ENCODE measurements around the gene IFNA4. TPM values are rescaled to one million over a fixed set of nuclear protein-coding genes. Genes with fewer than 3 reads are reported as not detected.
"Not testable (repeated sequence)": the region's sequence is repeated elsewhere in the genome, so short reads cannot be mapped to it uniquely, and the experiment has no call there.

The IFNA4 gene
- not detected in 2 replicates for total RNA-seq (2014; rRNA removed; shearing (Covaris generic))

GRCh38 chr9:21187487-21187886 lies at the start of gene IFNA4:
Gene IFNA4 (minus strand): TSS chr9:21187587. CDS start chr9:21187531, 56 bp downstream.
- DNase-seq (ENCODE audit: low read depth) = not testable (repeated sequence)

- DNase-seq (ENCODE audit: low read depth) = not testable (repeated sequence)
Measured at GRCh38 chr9:21236360-21236714, 49.0 kb upstream of the IFNA4 start.

- DNase-seq (ENCODE audit: low read depth) = peak; percentile 45
Measured at GRCh38 chr9:21235468-21236359, 48.3 kb upstream of the IFNA4 start.

GRCh38 chr9:21234153-21234687 lies 46.8 kb upstream of the IFNA4 start:
- no peak for DNase-seq (ENCODE audit: low read depth)

GRCh38 chr9:21233258-21233657 lies 45.9 kb upstream of the IFNA4 start:
- no peak for DNase-seq (ENCODE audit: low read depth)

GRCh38 chr9:21228122-21228521 lies 40.7 kb upstream of the IFNA4 start, which contains the start of gene IFNA17:
Gene IFNA17 (minus strand): TSS chr9:21228222. CDS start chr9:21228173, 49 bp downstream.
- DNase-seq (ENCODE audit: low read depth) = no peak

GRCh38 chr9:21217211-21217610 lies 29.8 kb upstream of the IFNA4 start, which contains the start of gene IFNA16:
Gene IFNA16 (minus strand): TSS chr9:21217311. CDS start chr9:21217305, 6 bp downstream.
- not testable (repeated sequence) for DNase-seq (ENCODE audit: low read depth)

- peak; percentile 2 for DNase-seq (ENCODE audit: low read depth)
Measured at GRCh38 chr9:21213411-21214326, 26.3 kb upstream of the IFNA4 start.

GRCh38 chr9:21212160-21212559 lies 24.8 kb upstream of the IFNA4 start:
- not testable (repeated sequence) for DNase-seq (ENCODE audit: low read depth)

GRCh38 chr9:21210782-21211181 lies 23.4 kb upstream of the IFNA4 start:
- not testable (repeated sequence) for DNase-seq (ENCODE audit: low read depth)

- DNase-seq (ENCODE audit: low read depth) = no peak
Measured at GRCh38 chr9:21210311-21210710, 22.9 kb upstream of the IFNA4 start.

- DNase-seq (ENCODE audit: low read depth) = not testable (repeated sequence)
Measured at GRCh38 chr9:21207043-21207442, 19.7 kb upstream of the IFNA4 start, which contains the start of gene IFNA10. Gene IFNA10 (minus strand): TSS chr9:21207143. CDS start chr9:21207097, 46 bp downstream.

GRCh38 chr9:21205204-21205603 lies 17.8 kb upstream of the IFNA4 start:
- DNase-seq (ENCODE audit: low read depth) = no peak

GRCh38 chr9:21202105-21202504 lies 14.7 kb upstream of the IFNA4 start, which contains the start of gene IFNA7:
Gene IFNA7 (minus strand): TSS chr9:21202205. CDS start chr9:21202165, 40 bp downstream.
- DNase-seq (ENCODE audit: low read depth) = not testable (repeated sequence)

- peak; percentile 12 for DNase-seq (ENCODE audit: low read depth)
Measured at GRCh38 chr9:21194867-21195776, 7.7 kb upstream of the IFNA4 start.

GRCh38 chr9:21182810-21183736 lies 4.3 kb downstream of the IFNA4 start:
- peak; percentile 15 for DNase-seq (ENCODE audit: low read depth)

- peak; percentile 3 for DNase-seq (ENCODE audit: low read depth)
Measured at GRCh38 chr9:21174671-21175070, 12.7 kb downstream of the IFNA4 start.

GRCh38 chr9:21172156-21172555 lies 15.2 kb downstream of the IFNA4 start:
- DNase-seq (ENCODE audit: low read depth) = no peak

- DNase-seq (ENCODE audit: low read depth) = no peak
Measured at GRCh38 chr9:21171351-21171750, 16.0 kb downstream of the IFNA4 start.

Measured in RPMI7951 (cell line).